HepG2 (cell line): ENCODE results near the gene UBE3A. TPM values are rescaled to one million over a fixed set of nuclear protein-coding genes. Genes with fewer than 3 reads are reported as not detected.
A peak's percentile ranks its signal among the peaks of the same experiment; 100 is the strongest.

Experiments
- BRD4 ChIP-seq: sonication (generic); formaldehyde crosslinking; IDR thresholded peaks from 2 replicates; pipeline ENCODE4 v1.4.0; 2020; ENCODE audit warnings: missing genetic modification reagents
- CBX2 ChIP-seq, 2 experiments: fragments of 200-600 bp in 1 of 2; sonication (generic); formaldehyde crosslinking in 1 of 2; IDR thresholded peaks; 2 replicates each; pipeline versions ENCODE4 v1.7.0 to v1.8.1; 2018 to 2022; ENCODE audit warnings: low read depth in 2 of 2, low read length in 1 of 2, mild to moderate bottlenecking in 1 of 2, missing genetic modification reagents in 1 of 2
- HDAC2 ChIP-seq: sonication (generic); formaldehyde crosslinking; IDR thresholded peaks from 2 replicates; pipeline ENCODE4 v1.4.0; 2020; ENCODE audit warnings: missing genetic modification reagents
- IRF2 ChIP-seq: IDR thresholded peaks from 2 replicates; pipeline ENCODE4 v1.6.1; 2018; ENCODE audit warnings: missing genetic modification reagents, missing compliant biosample characterization
- MAX ChIP-seq: IDR thresholded peaks from 2 replicates; pipeline ENCODE4 v1.6.1; 2012; ENCODE audit warnings: inconsistent platforms
- MTA3 ChIP-seq: sonication (generic); formaldehyde crosslinking; IDR thresholded peaks from 2 replicates; pipeline ENCODE4 v1.4.0; 2020; ENCODE audit warnings: missing genetic modification reagents
- NCOR1 ChIP-seq: fragments of 200-600 bp; sonication (generic); IDR thresholded peaks from 2 replicates; pipeline ENCODE4 v1.7.0; 2017; ENCODE audit warnings: antibody characterized with exemption, low read length, borderline replicate concordance
- NKX3-1 ChIP-seq: sonication (generic); formaldehyde crosslinking; IDR thresholded peaks from 2 replicates; pipeline ENCODE4 v1.5.0; 2020; ENCODE audit warnings: missing genetic modification reagents
- TCF12 ChIP-seq, 2 experiments: fragments of 450-650 bp in 1 of 2; sonication (generic) in 1 of 2; formaldehyde crosslinking in 1 of 2; IDR thresholded peaks; 2 replicates each; pipeline versions ENCODE4 v1.6.1 to v1.8.0; 2017 to 2022; ENCODE audit warnings: antibody characterized with exemption in 1 of 2, mild to moderate bottlenecking in 1 of 2, missing genetic modification reagents in 1 of 2, moderate library complexity in 1 of 2
- ZNF407 ChIP-seq: sonication (generic); formaldehyde crosslinking; IDR thresholded peaks from one replicate; pipeline ENCODE4 v1.5.1; 2020; ENCODE audit warnings: mild to moderate bottlenecking, missing genetic modification reagents; ENCODE audit errors: not compliant biosample characterization
- ZNF550 ChIP-seq: sonication (generic); formaldehyde crosslinking; IDR thresholded peaks from 2 replicates; pipeline ENCODE4 v1.4.0; 2020; ENCODE audit warnings: mild to moderate bottlenecking, missing genetic modification reagents, borderline replicate concordance
- ZNF749 ChIP-seq: sonication (generic); formaldehyde crosslinking; IDR thresholded peaks from 2 replicates; pipeline ENCODE4 v1.8.0; 2022; ENCODE audit warnings: mild to moderate bottlenecking, missing genetic modification reagents, moderate library complexity, borderline replicate concordance
- polyA plus RNA-seq, 8 experiments: library from polyadenylated mRNA; depleted of rRNA in 3 of 8; stranded (reverse) in 7 of 8; unstranded in 1 of 8; fragments of >200 nt; fragmentation: Illumina TruSeq in 4 of 8; extraction: Trizol in 4 of 8; gene quantifications; 2 replicates each; pipeline versions ENCODE4 v1.2.1 to v1.2.3, GENCODE V29; 2011 to 2016; ENCODE audit warnings: low read depth in 4 of 8, missing spikeins in 1 of 8, mixed read lengths in 1 of 8; ENCODE audit not compliant: insufficient read depth in 1 of 8
- total RNA-seq, 5 experiments: library from RNA; depleted of rRNA; stranded (reverse); fragments of >200 nt; fragmentation: Illumina TruSeq; extraction: Trizol; gene quantifications; 2 replicates each; pipeline ENCODE4 v1.2.3, GENCODE V29; 2016; ENCODE audit warnings: low read depth in 1 of 5
- TF ChIP-seq, protein P1 (sequence below): IDR thresholded peaks from 2 replicates; pipeline ENCODE4 v1.6.1; 2016; ENCODE audit warnings: mild to moderate bottlenecking
- TF ChIP-seq, protein P2 (sequence below): sonication (generic); formaldehyde crosslinking; IDR thresholded peaks from 2 replicates; pipeline ENCODE4 v1.4.0; 2020; ENCODE audit warnings: missing genetic modification reagents
- TF ChIP-seq, protein P3 (sequence below): sonication (generic); formaldehyde crosslinking; IDR thresholded peaks from 2 replicates; pipeline ENCODE4 v1.5.0; 2020; ENCODE audit warnings: mild to moderate bottlenecking, missing genetic modification reagents, moderate library complexity

UBE3A gene
- total and polyA plus RNA-seq, 2 of the 13 experiments (the other 11 are each of a cell fraction or from before 2014, with no cell fraction given): 17.3 to 80.5 TPM

GRCh38 chr15:25437777-25438600 is 835 bp downstream of the UBE3A start (continued):
- TF ChIP-seq NCOR1: no peak
- TF ChIP-seq NKX3-1 (CRISPR knock-in tag): 0 out of 2 replicates have a peak, but pooled peaks have one; percentile 5
- TF ChIP-seq MTA3 (CRISPR knock-in tag): no peak
- TF ChIP-seq, protein P1, sequence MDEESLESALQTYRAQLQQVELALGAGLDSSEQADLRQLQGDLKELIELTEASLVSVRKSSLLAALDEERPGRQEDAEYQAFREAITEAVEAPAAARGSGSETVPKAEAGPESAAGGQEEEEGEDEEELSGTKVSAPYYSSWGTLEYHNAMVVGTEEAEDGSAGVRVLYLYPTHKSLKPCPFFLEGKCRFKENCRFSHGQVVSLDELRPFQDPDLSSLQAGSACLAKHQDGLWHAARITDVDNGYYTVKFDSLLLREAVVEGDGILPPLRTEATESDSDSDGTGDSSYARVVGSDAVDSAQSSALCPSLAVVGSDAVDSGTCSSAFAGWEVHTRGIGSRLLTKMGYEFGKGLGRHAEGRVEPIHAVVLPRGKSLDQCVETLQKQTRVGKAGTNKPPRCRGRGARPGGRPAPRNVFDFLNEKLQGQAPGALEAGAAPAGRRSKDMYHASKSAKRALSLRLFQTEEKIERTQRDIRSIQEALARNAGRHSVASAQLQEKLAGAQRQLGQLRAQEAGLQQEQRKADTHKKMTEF (CRISPR knock-in tag): peak; percentile 47; the same call in 1 of the 2 replicates
- TF ChIP-seq, protein P2, sequence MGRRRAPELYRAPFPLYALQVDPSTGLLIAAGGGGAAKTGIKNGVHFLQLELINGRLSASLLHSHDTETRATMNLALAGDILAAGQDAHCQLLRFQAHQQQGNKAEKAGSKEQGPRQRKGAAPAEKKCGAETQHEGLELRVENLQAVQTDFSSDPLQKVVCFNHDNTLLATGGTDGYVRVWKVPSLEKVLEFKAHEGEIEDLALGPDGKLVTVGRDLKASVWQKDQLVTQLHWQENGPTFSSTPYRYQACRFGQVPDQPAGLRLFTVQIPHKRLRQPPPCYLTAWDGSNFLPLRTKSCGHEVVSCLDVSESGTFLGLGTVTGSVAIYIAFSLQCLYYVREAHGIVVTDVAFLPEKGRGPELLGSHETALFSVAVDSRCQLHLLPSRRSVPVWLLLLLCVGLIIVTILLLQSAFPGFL (CRISPR knock-in tag): no peak
- TF ChIP-seq, protein P3, sequence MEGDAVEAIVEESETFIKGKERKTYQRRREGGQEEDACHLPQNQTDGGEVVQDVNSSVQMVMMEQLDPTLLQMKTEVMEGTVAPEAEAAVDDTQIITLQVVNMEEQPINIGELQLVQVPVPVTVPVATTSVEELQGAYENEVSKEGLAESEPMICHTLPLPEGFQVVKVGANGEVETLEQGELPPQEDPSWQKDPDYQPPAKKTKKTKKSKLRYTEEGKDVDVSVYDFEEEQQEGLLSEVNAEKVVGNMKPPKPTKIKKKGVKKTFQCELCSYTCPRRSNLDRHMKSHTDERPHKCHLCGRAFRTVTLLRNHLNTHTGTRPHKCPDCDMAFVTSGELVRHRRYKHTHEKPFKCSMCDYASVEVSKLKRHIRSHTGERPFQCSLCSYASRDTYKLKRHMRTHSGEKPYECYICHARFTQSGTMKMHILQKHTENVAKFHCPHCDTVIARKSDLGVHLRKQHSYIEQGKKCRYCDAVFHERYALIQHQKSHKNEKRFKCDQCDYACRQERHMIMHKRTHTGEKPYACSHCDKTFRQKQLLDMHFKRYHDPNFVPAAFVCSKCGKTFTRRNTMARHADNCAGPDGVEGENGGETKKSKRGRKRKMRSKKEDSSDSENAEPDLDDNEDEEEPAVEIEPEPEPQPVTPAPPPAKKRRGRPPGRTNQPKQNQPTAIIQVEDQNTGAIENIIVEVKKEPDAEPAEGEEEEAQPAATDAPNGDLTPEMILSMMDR (CRISPR knock-in tag): peak; percentile 57; the same call in 1 of the 2 replicates
- no peak for TF ChIP-seq IRF2 (CRISPR knock-in tag)
- peak; percentile 61 for TF ChIP-seq MAX
- no peak for TF ChIP-seq ZNF550 (CRISPR knock-in tag)
- 0 out of 2 replicates have a peak, but pooled peaks have one; percentile 5 for TF ChIP-seq HDAC2
- no peak for TF ChIP-seq ZNF407 (CRISPR knock-in tag)
- TF ChIP-seq TCF12 (IDR thresholded peaks at IDR 0.05): no peak
- 0 out of 2 replicates have a peak, but pooled peaks have one; percentile 36 for TF ChIP-seq TCF12 (CRISPR knock-in tag; IDR thresholded peaks at IDR 0.05)
- TF ChIP-seq ZNF749 (CRISPR knock-in tag): no peak
- no peak for TF ChIP-seq CBX2 (IDR thresholded peaks at IDR 0.05; ENCODE audit: low read depth, low read length)
- TF ChIP-seq CBX2 (CRISPR knock-in tag; IDR thresholded peaks at IDR 0.05; ENCODE audit: low read depth): no peak
- no peak for TF ChIP-seq BRD4 (CRISPR knock-in tag)
